ENCODE results near the gene GRIA4.

The GRIA4 gene

GRCh38 chr11:106015066-106015465 lies 405.2 kb downstream of the GRIA4 start:
- DNase-seq, result no peak

- DNase-seq, result no peak
These were observed 407.2 kb downstream of the GRIA4 start for GRCh38 chr11:106017093-106017492.

- DNase-seq, result peak; percentile 15
These were observed 411.5 kb downstream of the GRIA4 start for GRCh38 chr11:106021181-106021966.

- DNase-seq, result peak; percentile 98
These were observed 412.3 kb downstream of the GRIA4 start, which contains the start of gene MSANTD4 for GRCh38 chr11:106021967-106022794. Gene MSANTD4, minus strand, starts transcription at chr11:106022240. Its CDS starts 11,323 bp downstream, at chr11:106010917.

GRCh38 chr11:106022795-106023275 lies 413.0 kb downstream of the GRIA4 start:
- DNase-seq, result no peak

- DNase-seq, result no peak
These were observed 420.7 kb downstream of the GRIA4 start for GRCh38 chr11:106030609-106031008.

- no peak for DNase-seq
These were observed 421.4 kb downstream of the GRIA4 start for GRCh38 chr11:106031202-106031810.

Measured in stimulated activated naive CD4-positive, alpha-beta T cell treated with Interleukin-2 at 50 U/mL for 16 hours (primary cell).